ENCODE data around the gene PPCDC.
A peak's percentile ranks its signal among the peaks of the same experiment; 100 is the strongest.

PPCDC gene

GRCh38 chr15:75061272-75061671 lies 37.9 kb downstream of the PPCDC start:
- H3K9ac ChIP-seq (ENCODE audit: insufficient read length, low read depth) = no peak overlapping the region
- H3K4me1 ChIP-seq (ENCODE audit: insufficient read depth, insufficient read length) = peaks cover 8% of the 10 kb centered on the region
- TF ChIP-seq ZNF274 (IDR thresholded peaks at IDR 0.05; ENCODE audit: low read depth, low read length) (no peak), SUZ12 (IDR thresholded peaks at IDR 0.05; ENCODE audit: extremely low read depth, insufficient read depth, insufficient read length) (no peak), YY1 (IDR thresholded peaks at IDR 0.05; ENCODE audit: insufficient read depth, insufficient read length) (no peak)
- DNase-seq (ENCODE audit: low read depth, low spot score) = no peak
- peaks cover 2% of the 10 kb centered on the region; the same call in 1 of the 2 replicates for H3K9me3 ChIP-seq (ENCODE audit: insufficient read depth, low read length)
- H3K27me3 ChIP-seq (ENCODE audit: insufficient read depth, insufficient read length) = no peaks in the 10 kb centered on the region
- H3K36me3 ChIP-seq (ENCODE audit: insufficient read depth, insufficient read length, low read length) = no peaks in the 10 kb centered on the region
- no peak overlapping the region for H3K4me3 ChIP-seq (ENCODE audit: insufficient read length, low read depth)

DNA sequence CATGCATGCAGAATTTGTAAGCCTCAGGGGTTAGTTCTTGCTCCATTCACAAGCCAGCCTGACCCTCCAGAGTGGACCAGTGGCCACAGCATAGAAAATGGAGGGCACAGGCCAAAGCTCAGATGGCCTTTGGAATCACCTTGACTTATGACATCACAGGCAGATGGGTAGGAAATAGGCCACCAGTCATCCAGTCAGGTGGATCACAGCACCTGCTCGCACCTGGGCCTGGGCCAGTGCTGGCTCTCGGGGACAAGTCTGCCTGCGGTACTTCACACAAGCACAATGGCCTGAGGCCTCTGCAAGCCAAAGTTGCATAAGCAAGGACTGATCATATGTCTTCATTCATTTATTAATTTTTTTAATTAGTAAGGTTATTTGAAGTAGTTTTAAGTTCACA lies 39.3 kb downstream of the PPCDC start:
- Histone ChIP-seq H3K4me3 (ENCODE audit: insufficient read length, low read depth) (no peak overlapping the region), H3K9me3 (ENCODE audit: insufficient read depth, low read length) (peaks cover 13% of the 10 kb centered on the region), H3K4me1 (ENCODE audit: insufficient read depth, insufficient read length) (peaks cover 8% of the 10 kb centered on the region), H3K27me3 (ENCODE audit: insufficient read depth, insufficient read length) (no peaks in the 10 kb centered on the region), H3K9ac (ENCODE audit: insufficient read length, low read depth) (no peak overlapping the region), H3K36me3 (ENCODE audit: insufficient read depth, insufficient read length, low read length) (no peaks in the 10 kb centered on the region)
- no peak for DNase-seq (ENCODE audit: low read depth, low spot score)
- TF ChIP-seq ZNF274 (IDR thresholded peaks at IDR 0.05; ENCODE audit: low read depth, low read length) = no peak
- no peak for TF ChIP-seq SUZ12 (IDR thresholded peaks at IDR 0.05; ENCODE audit: extremely low read depth, insufficient read depth, insufficient read length)
- no peak for TF ChIP-seq YY1 (IDR thresholded peaks at IDR 0.05; ENCODE audit: insufficient read depth, insufficient read length)

GRCh38 chr15:75063338-75063737 lies 39.9 kb downstream of the PPCDC start:
- Histone ChIP-seq H3K9ac (ENCODE audit: insufficient read length, low read depth) (no peak overlapping the region), H3K36me3 (ENCODE audit: insufficient read depth, insufficient read length, low read length) (no peaks in the 10 kb centered on the region), H3K4me1 (ENCODE audit: insufficient read depth, insufficient read length) (peaks cover 3% of the 10 kb centered on the region), H3K4me3 (ENCODE audit: insufficient read length, low read depth) (no peak overlapping the region), H3K27me3 (ENCODE audit: insufficient read depth, insufficient read length) (no peaks in the 10 kb centered on the region), H3K9me3 (ENCODE audit: insufficient read depth, low read length) (peaks cover 13% of the 10 kb centered on the region)
- DNase-seq (ENCODE audit: low read depth, low spot score) = no peak
- TF ChIP-seq YY1 (IDR thresholded peaks at IDR 0.05; ENCODE audit: insufficient read depth, insufficient read length) (no peak), ZNF274 (IDR thresholded peaks at IDR 0.05; ENCODE audit: low read depth, low read length) (no peak), SUZ12 (IDR thresholded peaks at IDR 0.05; ENCODE audit: extremely low read depth, insufficient read depth, insufficient read length) (no peak)

GRCh38 chr15:75063889-75064288 lies 40.5 kb downstream of the PPCDC start:
- Histone ChIP-seq H3K27me3 (ENCODE audit: insufficient read depth, insufficient read length) (no peaks in the 10 kb centered on the region), H3K9me3 (ENCODE audit: insufficient read depth, low read length) (peaks cover 13% of the 10 kb centered on the region), H3K36me3 (ENCODE audit: insufficient read depth, insufficient read length, low read length) (no peaks in the 10 kb centered on the region), H3K9ac (ENCODE audit: insufficient read length, low read depth) (no peak overlapping the region), H3K4me3 (ENCODE audit: insufficient read length, low read depth) (no peak overlapping the region), H3K4me1 (ENCODE audit: insufficient read depth, insufficient read length) (no peaks in the 10 kb centered on the region)
- DNase-seq (ENCODE audit: low read depth, low spot score) = no peak
- no peak for TF ChIP-seq ZNF274 (IDR thresholded peaks at IDR 0.05; ENCODE audit: low read depth, low read length)
- no peak for TF ChIP-seq YY1 (IDR thresholded peaks at IDR 0.05; ENCODE audit: insufficient read depth, insufficient read length)
- TF ChIP-seq SUZ12 (IDR thresholded peaks at IDR 0.05; ENCODE audit: extremely low read depth, insufficient read depth, insufficient read length) = no peak

DNA sequence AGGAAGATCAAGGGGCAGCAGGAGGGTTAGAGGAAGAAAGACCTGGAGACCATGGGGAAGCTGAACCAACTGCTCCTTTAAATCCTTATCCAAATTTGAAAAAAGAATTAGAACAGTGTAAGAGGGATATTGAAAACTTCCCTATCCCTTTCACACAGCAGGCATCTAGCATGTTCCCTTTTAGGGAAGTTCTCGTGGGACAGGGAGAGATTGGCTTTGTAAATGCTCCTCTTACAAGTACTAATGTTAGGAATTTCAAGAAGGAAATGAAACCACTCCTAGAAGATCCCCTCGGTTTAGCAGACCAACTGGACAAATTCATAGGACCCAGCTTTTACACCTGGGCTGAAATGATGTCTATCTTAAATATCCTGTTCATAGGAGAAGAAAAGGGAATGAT lies 41.5 kb downstream of the PPCDC start:
- no peaks in the 10 kb centered on the region for H3K27me3 ChIP-seq (ENCODE audit: insufficient read depth, insufficient read length)
- no peak overlapping the region for H3K9ac ChIP-seq (ENCODE audit: insufficient read length, low read depth)
- peaks cover 4% of the 10 kb centered on the region for H3K4me1 ChIP-seq (ENCODE audit: insufficient read depth, insufficient read length)
- H3K9me3 ChIP-seq (ENCODE audit: insufficient read depth, low read length) = peaks cover 13% of the 10 kb centered on the region
- TF ChIP-seq YY1 (IDR thresholded peaks at IDR 0.05; ENCODE audit: insufficient read depth, insufficient read length) (no peak), ZNF274 (IDR thresholded peaks at IDR 0.05; ENCODE audit: low read depth, low read length) (no peak), SUZ12 (IDR thresholded peaks at IDR 0.05; ENCODE audit: extremely low read depth, insufficient read depth, insufficient read length) (no peak)
- H3K4me3 ChIP-seq (ENCODE audit: insufficient read length, low read depth) = no peak overlapping the region
- no peaks in the 10 kb centered on the region for H3K36me3 ChIP-seq (ENCODE audit: insufficient read depth, insufficient read length, low read length)
- DNase-seq (ENCODE audit: low read depth, low spot score) = no peak

DNA sequence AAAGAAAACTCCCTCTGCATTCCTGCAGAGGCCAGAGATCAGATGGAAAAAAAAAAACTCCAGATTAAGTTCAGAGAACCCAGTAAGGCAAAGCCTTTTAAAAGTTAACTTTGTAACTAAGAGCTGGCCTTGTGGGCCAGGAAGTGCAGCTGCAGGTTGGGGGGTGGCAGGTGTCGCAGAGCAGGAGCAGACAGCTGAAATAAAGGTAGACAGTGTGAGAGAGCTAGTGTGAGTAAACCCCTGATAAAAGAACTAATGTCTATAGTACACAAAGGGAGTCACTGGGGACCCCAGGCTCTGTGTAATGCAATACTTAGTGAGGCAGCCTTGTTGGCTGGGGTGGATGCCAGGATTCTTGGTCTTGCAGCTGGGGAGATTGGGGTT lies 42.1 kb downstream of the PPCDC start:
- Histone ChIP-seq H3K4me3 (ENCODE audit: insufficient read length, low read depth) (no peak overlapping the region), H3K4me1 (ENCODE audit: insufficient read depth, insufficient read length) (peaks cover 4% of the 10 kb centered on the region), H3K27me3 (ENCODE audit: insufficient read depth, insufficient read length) (no peaks in the 10 kb centered on the region), H3K36me3 (ENCODE audit: insufficient read depth, insufficient read length, low read length) (no peaks in the 10 kb centered on the region), H3K9me3 (ENCODE audit: insufficient read depth, low read length) (peaks cover 13% of the 10 kb centered on the region), H3K9ac (ENCODE audit: insufficient read length, low read depth) (no peak overlapping the region)
- no peak for DNase-seq (ENCODE audit: low read depth, low spot score)
- TF ChIP-seq YY1 (IDR thresholded peaks at IDR 0.05; ENCODE audit: insufficient read depth, insufficient read length) (no peak), ZNF274 (IDR thresholded peaks at IDR 0.05; ENCODE audit: low read depth, low read length) (no peak), SUZ12 (IDR thresholded peaks at IDR 0.05; ENCODE audit: extremely low read depth, insufficient read depth, insufficient read length) (no peak)

GRCh38 chr15:75065851-75066509 lies 42.6 kb downstream of the PPCDC start:
- Histone ChIP-seq H3K4me1 (ENCODE audit: insufficient read depth, insufficient read length) (peaks cover 7% of the 10 kb centered on the region), H3K36me3 (ENCODE audit: insufficient read depth, insufficient read length, low read length) (no peaks in the 10 kb centered on the region), H3K4me3 (ENCODE audit: insufficient read length, low read depth) (no peak overlapping the region), H3K9me3 (ENCODE audit: insufficient read depth, low read length) (peaks cover 13% of the 10 kb centered on the region), H3K27me3 (ENCODE audit: insufficient read depth, insufficient read length) (no peaks in the 10 kb centered on the region), H3K9ac (ENCODE audit: insufficient read length, low read depth) (no peak overlapping the region)
- TF ChIP-seq ZNF274 (IDR thresholded peaks at IDR 0.05; ENCODE audit: low read depth, low read length) (no peak), YY1 (IDR thresholded peaks at IDR 0.05; ENCODE audit: insufficient read depth, insufficient read length) (no peak), SUZ12 (IDR thresholded peaks at IDR 0.05; ENCODE audit: extremely low read depth, insufficient read depth, insufficient read length) (no peak)
- peak; percentile 47 for DNase-seq (ENCODE audit: low read depth, low spot score)
